ENCODE data around the gene CELF2.

Gene CELF2

GRCh38 chr10:11243425-11244222 lies 226.0 kb downstream of the CELF2 start:
- no peaks in the 10 kb centered on the region for H3K27me3 ChIP-seq (ENCODE audit: insufficient read depth, low read length)
- no peak overlapping the region for H3K9ac ChIP-seq (ENCODE audit: low read depth, low read length)
- H3K36me3 ChIP-seq (ENCODE audit: insufficient read depth, low read depth, low read length) = no peaks in the 10 kb centered on the region
- no peak overlapping the region for H3K27ac ChIP-seq (ENCODE audit: low read length)
- H3K4me3 ChIP-seq (ENCODE audit: low read length) = no peak overlapping the region
- peaks cover under 1% of the 10 kb centered on the region; the same call in 1 of the 2 replicates for H3K4me1 ChIP-seq (ENCODE audit: insufficient read depth, low read length)
- H3K9me3 ChIP-seq (ENCODE audit: insufficient read depth, low read depth, low read length) = no peaks in the 10 kb centered on the region

GRCh38 chr10:11245095-11245479 lies 227.4 kb downstream of the CELF2 start:
- Histone ChIP-seq H3K36me3 (ENCODE audit: insufficient read depth, low read depth, low read length) (no peaks in the 10 kb centered on the region), H3K4me3 (ENCODE audit: low read length) (no peak overlapping the region), H3K9ac (ENCODE audit: low read depth, low read length) (no peak overlapping the region), H3K9me3 (ENCODE audit: insufficient read depth, low read depth, low read length) (no peaks in the 10 kb centered on the region), H3K27me3 (ENCODE audit: insufficient read depth, low read length) (no peaks in the 10 kb centered on the region), H3K27ac (ENCODE audit: low read length) (no peak overlapping the region), H3K4me1 (ENCODE audit: insufficient read depth, low read length) (peaks cover 13% of the 10 kb centered on the region)

- Histone ChIP-seq H3K9ac (ENCODE audit: low read depth, low read length) (no peak overlapping the region), H3K4me1 (ENCODE audit: insufficient read depth, low read length) (peaks cover 13% of the 10 kb centered on the region), H3K27me3 (ENCODE audit: insufficient read depth, low read length) (no peaks in the 10 kb centered on the region), H3K4me3 (ENCODE audit: low read length) (no peak overlapping the region), H3K27ac (ENCODE audit: low read length) (no peak overlapping the region), H3K9me3 (ENCODE audit: insufficient read depth, low read depth, low read length) (no peaks in the 10 kb centered on the region), H3K36me3 (ENCODE audit: insufficient read depth, low read depth, low read length) (no peaks in the 10 kb centered on the region)
Measured at GRCh38 chr10:11245510-11245909, 227.8 kb downstream of the CELF2 start.

GRCh38 chr10:11245981-11246590 lies 228.4 kb downstream of the CELF2 start:
- H3K4me1 ChIP-seq (ENCODE audit: insufficient read depth, low read length) = peaks cover 13% of the 10 kb centered on the region
- H3K9ac ChIP-seq (ENCODE audit: low read depth, low read length) = no peak overlapping the region
- no peaks in the 10 kb centered on the region for H3K27me3 ChIP-seq (ENCODE audit: insufficient read depth, low read length)
- no peak overlapping the region for H3K27ac ChIP-seq (ENCODE audit: low read length)
- H3K36me3 ChIP-seq (ENCODE audit: insufficient read depth, low read depth, low read length) = no peaks in the 10 kb centered on the region
- H3K4me3 ChIP-seq (ENCODE audit: low read length) = no peak overlapping the region
- no peaks in the 10 kb centered on the region for H3K9me3 ChIP-seq (ENCODE audit: insufficient read depth, low read depth, low read length)

- no peaks in the 10 kb centered on the region for H3K36me3 ChIP-seq (ENCODE audit: insufficient read depth, low read depth, low read length)
- H3K9me3 ChIP-seq (ENCODE audit: insufficient read depth, low read depth, low read length) = no peaks in the 10 kb centered on the region
- no peak overlapping the region for H3K27ac ChIP-seq (ENCODE audit: low read length)
- H3K4me1 ChIP-seq (ENCODE audit: insufficient read depth, low read length) = peaks cover 13% of the 10 kb centered on the region
- H3K9ac ChIP-seq (ENCODE audit: low read depth, low read length) = no peak overlapping the region
- H3K4me3 ChIP-seq (ENCODE audit: low read length) = no peak overlapping the region
- no peaks in the 10 kb centered on the region for H3K27me3 ChIP-seq (ENCODE audit: insufficient read depth, low read length)
Measured at GRCh38 chr10:11246752-11247467, 229.2 kb downstream of the CELF2 start.

GRCh38 chr10:11249152-11249807 lies 231.6 kb downstream of the CELF2 start:
- Histone ChIP-seq H3K9me3 (ENCODE audit: insufficient read depth, low read depth, low read length) (no peaks in the 10 kb centered on the region), H3K9ac (ENCODE audit: low read depth, low read length) (no peak overlapping the region), H3K36me3 (ENCODE audit: insufficient read depth, low read depth, low read length) (no peaks in the 10 kb centered on the region), H3K27me3 (ENCODE audit: insufficient read depth, low read length) (no peaks in the 10 kb centered on the region), H3K4me1 (ENCODE audit: insufficient read depth, low read length) (peaks cover 13% of the 10 kb centered on the region), H3K4me3 (ENCODE audit: low read length) (no peak overlapping the region), H3K27ac (ENCODE audit: low read length) (no peak overlapping the region)

- no peaks in the 10 kb centered on the region for H3K27me3 ChIP-seq (ENCODE audit: insufficient read depth, low read length)
- peaks cover 13% of the 10 kb centered on the region for H3K4me1 ChIP-seq (ENCODE audit: insufficient read depth, low read length)
- H3K27ac ChIP-seq (ENCODE audit: low read length) = no peak overlapping the region
- H3K36me3 ChIP-seq (ENCODE audit: insufficient read depth, low read depth, low read length) = no peaks in the 10 kb centered on the region
- no peak overlapping the region for H3K4me3 ChIP-seq (ENCODE audit: low read length)
- no peaks in the 10 kb centered on the region for H3K9me3 ChIP-seq (ENCODE audit: insufficient read depth, low read depth, low read length)
- no peak overlapping the region for H3K9ac ChIP-seq (ENCODE audit: low read depth, low read length)
Measured at GRCh38 chr10:11249808-11250195, 232.1 kb downstream of the CELF2 start.

- H3K36me3 ChIP-seq (ENCODE audit: insufficient read depth, low read depth, low read length) = no peaks in the 10 kb centered on the region
- H3K4me1 ChIP-seq (ENCODE audit: insufficient read depth, low read length) = peaks cover 13% of the 10 kb centered on the region
- no peaks in the 10 kb centered on the region for H3K27me3 ChIP-seq (ENCODE audit: insufficient read depth, low read length)
- H3K27ac ChIP-seq (ENCODE audit: low read length) = no peak overlapping the region
- no peaks in the 10 kb centered on the region for H3K9me3 ChIP-seq (ENCODE audit: insufficient read depth, low read depth, low read length)
- no peak overlapping the region for H3K4me3 ChIP-seq (ENCODE audit: low read length)
- H3K9ac ChIP-seq (ENCODE audit: low read depth, low read length) = no peak overlapping the region
Measured at GRCh38 chr10:11250304-11250703, 232.6 kb downstream of the CELF2 start.

GRCh38 chr10:11252887-11253286 lies 235.2 kb downstream of the CELF2 start:
- no peak overlapping the region for H3K4me3 ChIP-seq (ENCODE audit: low read length)
- no peak overlapping the region for H3K9ac ChIP-seq (ENCODE audit: low read depth, low read length)
- no peaks in the 10 kb centered on the region for H3K27me3 ChIP-seq (ENCODE audit: insufficient read depth, low read length)
- H3K4me1 ChIP-seq (ENCODE audit: insufficient read depth, low read length) = peaks cover 13% of the 10 kb centered on the region
- peaks cover 4% of the 10 kb centered on the region for H3K36me3 ChIP-seq (ENCODE audit: insufficient read depth, low read depth, low read length)
- no peak overlapping the region for H3K27ac ChIP-seq (ENCODE audit: low read length)
- no peaks in the 10 kb centered on the region for H3K9me3 ChIP-seq (ENCODE audit: insufficient read depth, low read depth, low read length)

- Histone ChIP-seq H3K27ac (ENCODE audit: low read length) (no peak overlapping the region), H3K4me1 (ENCODE audit: insufficient read depth, low read length) (peaks cover 13% of the 10 kb centered on the region), H3K9me3 (ENCODE audit: insufficient read depth, low read depth, low read length) (no peaks in the 10 kb centered on the region), H3K9ac (ENCODE audit: low read depth, low read length) (no peak overlapping the region), H3K4me3 (ENCODE audit: low read length) (no peak overlapping the region), H3K36me3 (ENCODE audit: insufficient read depth, low read depth, low read length) (peaks cover 10% of the 10 kb centered on the region), H3K27me3 (ENCODE audit: insufficient read depth, low read length) (no peaks in the 10 kb centered on the region)
Measured at GRCh38 chr10:11253385-11254002, 235.8 kb downstream of the CELF2 start.

GRCh38 chr10:11255156-11255555 lies 237.5 kb downstream of the CELF2 start:
- no peak overlapping the region for H3K9ac ChIP-seq (ENCODE audit: low read depth, low read length)
- H3K27ac ChIP-seq (ENCODE audit: low read length) = no peak overlapping the region
- no peaks in the 10 kb centered on the region for H3K9me3 ChIP-seq (ENCODE audit: insufficient read depth, low read depth, low read length)
- no peaks in the 10 kb centered on the region for H3K4me1 ChIP-seq (ENCODE audit: insufficient read depth, low read length)
- no peak overlapping the region for H3K4me3 ChIP-seq (ENCODE audit: low read length)
- H3K27me3 ChIP-seq (ENCODE audit: insufficient read depth, low read length) = no peaks in the 10 kb centered on the region
- peaks cover 11% of the 10 kb centered on the region for H3K36me3 ChIP-seq (ENCODE audit: insufficient read depth, low read depth, low read length)
